ENCODE results near the gene ABHD8. TPM values are rescaled to one million over a fixed set of nuclear protein-coding genes. Genes with fewer than 3 reads are reported as not detected.

ABHD8 gene
- total RNA-seq, 1 donor from 2014 or later = 8.5 TPM

GRCh38 chr19:17243211-17243829 is 59.9 kb downstream of the ABHD8 start:
- H3K4me1 ChIP-seq (ENCODE audit: insufficient read depth, low read length) = peaks cover 19% of the 10 kb centered on the region
- H3K36me3 ChIP-seq (ENCODE audit: insufficient read depth, low read length) = no peaks in the 10 kb centered on the region
- no peaks in the 10 kb centered on the region for H3K9me3 Mint-ChIP-seq (ENCODE audit: unreplicated experiment)
- peak overlapping the region; percentile 95 for H3K4me3 Mint-ChIP-seq (ENCODE audit: unreplicated experiment)
- no peaks in the 10 kb centered on the region for H3K27me3 ChIP-seq (ENCODE audit: insufficient read depth, low read length)
- FAIRE-seq (no peak), DNase-seq (ENCODE audit: low read depth) (no peak)
- peaks cover 32% of the 10 kb centered on the region for H3K79me2 ChIP-seq (ENCODE audit: insufficient read depth, low read length)
- no peaks in the 10 kb centered on the region for H3K27me3 Mint-ChIP-seq (ENCODE audit: low read depth, unreplicated experiment)
- H3K9ac ChIP-seq (ENCODE audit: low read length) = peak overlapping the region; percentile 79
- H2AFZ ChIP-seq (ENCODE audit: low read depth, low read length) = no peak overlapping the region
- H3K4me3 ChIP-seq (ENCODE audit: insufficient read depth, low read depth, low read length) = peak overlapping the region; percentile 74
- peaks cover 16% of the 10 kb centered on the region for H3K4me1 Mint-ChIP-seq (ENCODE audit: low read depth, unreplicated experiment)
- H3K36me3 Mint-ChIP-seq (ENCODE audit: low read depth, unreplicated experiment) = peaks cover 9% of the 10 kb centered on the region
- H4K20me1 ChIP-seq (ENCODE audit: insufficient read depth, low read length) = peaks cover 29% of the 10 kb centered on the region
- TF ChIP-seq EZH2 (IDR thresholded peaks at IDR 0.05; ENCODE audit: insufficient read depth, low read length) = no peak
- TF ChIP-seq CTCF (IDR thresholded peaks at IDR 0.05; ENCODE audit: insufficient read depth, low read depth, low read length) = no peak
- peak overlapping the region; percentile 75 for H3K27ac Mint-ChIP-seq (ENCODE audit: unreplicated experiment)
- H3K9me3 ChIP-seq (ENCODE audit: insufficient read depth, low read depth, low read length) = no peaks in the 10 kb centered on the region
- H3K27ac ChIP-seq (ENCODE audit: low read depth, low read length) = no peak overlapping the region
- H3K4me2 ChIP-seq (ENCODE audit: low read length) = peak overlapping the region; percentile 96

GRCh38 chr19:17242431-17243208 is 60.6 kb downstream of the ABHD8 start:
- Histone ChIP-seq H3K4me2 (ENCODE audit: low read length) (peak overlapping the region; percentile 96), H4K20me1 (ENCODE audit: insufficient read depth, low read length) (peaks cover 29% of the 10 kb centered on the region), H3K27ac (ENCODE audit: low read depth, low read length) (no peak overlapping the region), H3K79me2 (ENCODE audit: insufficient read depth, low read length) (peaks cover 32% of the 10 kb centered on the region), H3K4me1 (ENCODE audit: insufficient read depth, low read length) (peaks cover 19% of the 10 kb centered on the region), H3K4me3 (ENCODE audit: insufficient read depth, low read depth, low read length) (no peak overlapping the region), H3K36me3 (ENCODE audit: insufficient read depth, low read length) (no peaks in the 10 kb centered on the region), H3K27me3 (ENCODE audit: insufficient read depth, low read length) (no peaks in the 10 kb centered on the region), H3K9me3 (ENCODE audit: insufficient read depth, low read depth, low read length) (no peaks in the 10 kb centered on the region), H2AFZ (ENCODE audit: low read depth, low read length) (no peak overlapping the region), H3K9ac (ENCODE audit: low read length) (no peak overlapping the region)
- H3K36me3 Mint-ChIP-seq (ENCODE audit: low read depth, unreplicated experiment) = peaks cover 13% of the 10 kb centered on the region
- peaks cover 16% of the 10 kb centered on the region for H3K4me1 Mint-ChIP-seq (ENCODE audit: low read depth, unreplicated experiment)
- peak overlapping the region; percentile 75 for H3K27ac Mint-ChIP-seq (ENCODE audit: unreplicated experiment)
- no peaks in the 10 kb centered on the region for H3K27me3 Mint-ChIP-seq (ENCODE audit: low read depth, unreplicated experiment)
- FAIRE-seq (no peak), DNase-seq (ENCODE audit: low read depth) (no peak)
- H3K4me3 Mint-ChIP-seq (ENCODE audit: unreplicated experiment) = peak overlapping the region; percentile 95
- H3K9me3 Mint-ChIP-seq (ENCODE audit: unreplicated experiment) = no peaks in the 10 kb centered on the region
- no peak for TF ChIP-seq CTCF (IDR thresholded peaks at IDR 0.05; ENCODE audit: insufficient read depth, low read depth, low read length)
- no peak for TF ChIP-seq EZH2 (IDR thresholded peaks at IDR 0.05; ENCODE audit: insufficient read depth, low read length)

Other genes starting within 250 kb of the ABHD8 start
- gene HAUS8, start 228.0 kb downstream of the ABHD8 start, total RNA-seq = 5.6 and 7.6 TPM in 2 replicates
- 117 and 123 TPM in 2 replicates for gene MYO9B, start 227.6 kb downstream of the ABHD8 start, total RNA-seq
- 19.2 and 19.8 TPM in 2 replicates for gene USE1, start 88.1 kb downstream of the ABHD8 start, total RNA-seq
- gene OCEL1, start 77.2 kb downstream of the ABHD8 start, total RNA-seq = 12.3 and 13.5 TPM in 2 replicates
- 63.5 and 72.8 TPM in 2 replicates for gene NR2F6, start 57.5 kb downstream of the ABHD8 start, total RNA-seq
- gene USHBP1, start 38.7 kb downstream of the ABHD8 start, total RNA-seq = 0.27 TPM in 1 of 2 replicates, not detected in the other
- 112 and 115 TPM in 2 replicates for gene BABAM1, start 36.0 kb downstream of the ABHD8 start, total RNA-seq
- gene ANKLE1, start 21.5 kb downstream of the ABHD8 start, total RNA-seq = 1.0 and 1.8 TPM in 2 replicates
- 64.8 and 65.1 TPM in 2 replicates for gene MRPL34, start 2.4 kb upstream of the ABHD8 start, total RNA-seq
- gene DDA1, start 6.1 kb upstream of the ABHD8 start, total RNA-seq = 115 and 123 TPM in 2 replicates
- 8.1 and 9.0 TPM in 2 replicates for gene ANO8, start 31.4 kb upstream of the ABHD8 start, total RNA-seq
- gene GTPBP3, start 34.1 kb upstream of the ABHD8 start, total RNA-seq = 21.4 and 21.7 TPM in 2 replicates
- 0.77 and 0.95 TPM in 2 replicates for gene PLVAP, start 73.9 kb upstream of the ABHD8 start, total RNA-seq
- gene CCDC194, start 90.8 kb upstream of the ABHD8 start, total RNA-seq = 14.1 and 15.5 TPM in 2 replicates
- 301 and 376 TPM in 2 replicates for gene BST2, start 102.2 kb upstream of the ABHD8 start, total RNA-seq
- 41.0 and 50.1 TPM in 2 replicates for gene MVB12A, start 116.6 kb upstream of the ABHD8 start, total RNA-seq
- gene TMEM221, start 145.2 kb upstream of the ABHD8 start, total RNA-seq = 0.19 and 0.23 TPM in 2 replicates
- gene NXNL1, start 157.5 kb upstream of the ABHD8 start, total RNA-seq = not detected in 2 replicates
- 9.5 and 10.5 TPM in 2 replicates for gene SLC27A1, start 167.1 kb upstream of the ABHD8 start, total RNA-seq
- gene PGLS, start 208.2 kb upstream of the ABHD8 start, total RNA-seq = 102 and 109 TPM in 2 replicates

All from astrocyte (in vitro differentiated cells and primary cell).